ENCODE results near the gene NSG1. TPM values are rescaled to one million over a fixed set of nuclear protein-coding genes. Genes with fewer than 3 reads are reported as not detected.
"Not testable (repeated sequence)": the region's sequence is repeated elsewhere in the genome, so short reads cannot be mapped to it uniquely, and the experiment has no call there.

NSG1 gene
- total RNA-seq, 2 donors from 2014 or later = 1.0 to 3.2 TPM

GRCh38 chr4:4455210-4455865 lies 68.4 kb downstream of the NSG1 start:
- Mint-ChIP-seq H3K27me3 (ENCODE audit: low read depth) (no peaks in the 10 kb centered on the region), H3K9me3 (no peaks in the 10 kb centered on the region), H3K4me3 (no peak overlapping the region), H3K36me3 (ENCODE audit: insufficient read depth in 2 of 2) (peaks cover 2 to 6% of the 10 kb centered on the region in 2 donors), H3K4me1 (ENCODE audit: low read depth) (no peaks in the 10 kb centered on the region), H3K27ac (no peak overlapping the region)
- ATAC-seq (replicated peaks in 1 of 2) (no peak), DNase-seq (no peak)

GRCh38 chr4:4456351-4456750 lies 69.4 kb downstream of the NSG1 start:
- Mint-ChIP-seq H3K4me3 (no peak overlapping the region), H3K9me3 (no peaks in the 10 kb centered on the region), H3K36me3 (ENCODE audit: insufficient read depth in 2 of 2) (peaks cover 2 to 6% of the 10 kb centered on the region in 2 donors), H3K27ac (no peak overlapping the region), H3K4me1 (ENCODE audit: low read depth) (peaks cover 8% of the 10 kb centered on the region), H3K27me3 (ENCODE audit: low read depth) (no peaks in the 10 kb centered on the region)
- no peak for DNase-seq
- ATAC-seq (replicated peaks in 1 of 2) = no peak

- Mint-ChIP-seq H3K4me3 (no peak overlapping the region), H3K27me3 (ENCODE audit: low read depth) (no peaks in the 10 kb centered on the region), H3K9me3 (no peaks in the 10 kb centered on the region), H3K36me3 (ENCODE audit: insufficient read depth in 2 of 2) (peaks cover 2 to 6% of the 10 kb centered on the region in 2 donors), H3K4me1 (ENCODE audit: low read depth) (peaks cover 14% of the 10 kb centered on the region), H3K27ac (no peak overlapping the region)
- DNase-seq (no peak), ATAC-seq (replicated peaks in 1 of 2) (no peak)
Measured at GRCh38 chr4:4456816-4457578, 70.1 kb downstream of the NSG1 start.

DNA sequence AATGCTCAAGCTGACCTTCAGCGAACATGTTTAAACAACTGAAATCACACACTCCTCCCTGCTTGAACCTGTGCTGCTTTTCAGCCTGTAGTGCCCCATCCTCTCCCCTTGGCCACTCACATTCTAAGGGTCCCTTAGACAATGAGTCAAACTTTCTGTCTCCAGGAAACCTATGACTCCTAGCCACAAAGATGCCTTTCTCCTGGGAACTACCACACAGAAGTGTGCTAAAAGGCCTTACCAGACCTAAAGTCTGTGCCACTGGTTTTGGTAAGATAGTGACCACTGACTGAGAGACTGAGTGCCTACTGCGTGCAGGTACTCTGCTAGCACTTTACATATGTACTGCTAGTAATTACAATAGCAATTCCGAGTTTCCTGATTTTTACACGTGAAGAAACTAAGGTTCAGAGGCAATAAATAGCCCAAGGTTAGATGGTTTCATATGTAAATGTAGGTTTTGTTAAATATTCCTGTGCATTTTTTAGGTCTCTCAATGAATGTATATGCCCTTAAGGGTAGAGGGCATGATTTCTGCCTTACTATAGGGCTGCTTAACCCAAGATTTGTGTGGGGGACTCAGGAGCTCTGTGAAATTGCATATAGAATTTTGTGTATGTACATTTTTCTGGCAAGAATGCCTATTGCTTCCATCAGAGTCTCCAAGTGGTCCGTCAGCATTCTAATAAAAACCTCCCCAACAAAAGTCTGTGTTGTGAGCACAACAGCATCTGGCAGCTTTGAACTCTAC lies 71.1 kb downstream of the NSG1 start:
- Mint-ChIP-seq H3K36me3 (ENCODE audit: insufficient read depth in 2 of 2) (peaks cover 2 to 6% of the 10 kb centered on the region in 2 donors), H3K27me3 (ENCODE audit: low read depth) (no peaks in the 10 kb centered on the region), H3K4me1 (ENCODE audit: low read depth) (peaks cover 19% of the 10 kb centered on the region), H3K27ac (peak overlapping the region; percentile 18), H3K4me3 (no peak overlapping the region), H3K9me3 (no peaks in the 10 kb centered on the region)
- ATAC-seq (replicated peaks in 1 of 2) = no peak
- DNase-seq = no peak

GRCh38 chr4:4459181-4459580 lies 72.3 kb downstream of the NSG1 start:
- H3K27me3 Mint-ChIP-seq (ENCODE audit: low read depth) = no peaks in the 10 kb centered on the region
- DNase-seq (no peak), ATAC-seq (replicated peaks in 1 of 2) (no peak)
- H3K4me3 Mint-ChIP-seq = no peak overlapping the region
- peaks cover 2 to 3% of the 10 kb centered on the region in 2 donors for H3K36me3 Mint-ChIP-seq (ENCODE audit: insufficient read depth in 2 of 2)
- no peak overlapping the region for H3K27ac Mint-ChIP-seq
- peaks cover 19% of the 10 kb centered on the region for H3K4me1 Mint-ChIP-seq (ENCODE audit: low read depth)
- H3K9me3 Mint-ChIP-seq = no peaks in the 10 kb centered on the region

GRCh38 chr4:4460759-4461158 lies 73.9 kb downstream of the NSG1 start:
- H3K4me1 Mint-ChIP-seq (ENCODE audit: low read depth) = peaks cover 19% of the 10 kb centered on the region
- H3K4me3 Mint-ChIP-seq = no peak overlapping the region
- H3K36me3 Mint-ChIP-seq (ENCODE audit: insufficient read depth in 2 of 2) = peaks cover 7 to 12% of the 10 kb centered on the region in 2 donors
- DNase-seq = peak in 1 of 2 donors; percentile 4
- no peak overlapping the region for H3K27ac Mint-ChIP-seq
- H3K27me3 Mint-ChIP-seq (ENCODE audit: low read depth) = no peaks in the 10 kb centered on the region
- peaks cover under 1 to 4% of the 10 kb centered on the region in 2 donors for H3K9me3 Mint-ChIP-seq
- ATAC-seq (replicated peaks in 1 of 2) = peak; percentile 53 to 84

GRCh38 chr4:4461178-4461577 lies 74.3 kb downstream of the NSG1 start:
- ATAC-seq (replicated peaks in 1 of 2) = no peak
- H3K9me3 Mint-ChIP-seq = peaks cover 4 to 5% of the 10 kb centered on the region in 2 donors
- peak overlapping the region in 1 of 2 donors; percentile 67 for H3K4me3 Mint-ChIP-seq
- peaks cover 19% of the 10 kb centered on the region for H3K4me1 Mint-ChIP-seq (ENCODE audit: low read depth)
- H3K36me3 Mint-ChIP-seq (ENCODE audit: insufficient read depth in 2 of 2) = peaks cover 11 to 16% of the 10 kb centered on the region in 2 donors
- no peak overlapping the region for H3K27ac Mint-ChIP-seq
- no peaks in the 10 kb centered on the region for H3K27me3 Mint-ChIP-seq (ENCODE audit: low read depth)
- no peak for DNase-seq

DNA sequence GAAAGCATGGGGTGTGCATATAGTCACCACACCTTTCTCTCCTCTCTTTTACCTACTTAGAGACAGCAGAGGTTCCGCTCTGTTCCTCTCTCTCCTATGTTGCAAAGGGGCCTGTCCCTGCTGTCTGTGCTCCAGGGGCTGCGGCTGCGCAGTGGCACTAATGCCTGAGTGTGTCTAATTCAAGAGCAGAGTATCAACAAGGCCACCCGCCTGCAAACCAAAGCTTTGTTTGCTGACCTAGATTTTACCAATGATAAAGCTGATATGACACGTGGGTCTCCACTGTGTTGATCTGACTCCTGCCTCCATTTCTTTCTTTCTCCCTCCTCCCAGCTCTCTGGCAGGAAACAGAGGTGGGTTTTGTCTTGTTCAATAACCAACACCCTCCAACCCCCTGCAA lies 74.9 kb downstream of the NSG1 start:
- Mint-ChIP-seq H3K27me3 (ENCODE audit: low read depth) (no peaks in the 10 kb centered on the region), H3K4me3 (peak overlapping the region; percentile 38 to 67), H3K27ac (peak overlapping the region; percentile 88), H3K9me3 (peaks cover 4 to 7% of the 10 kb centered on the region in 2 donors), H3K36me3 (ENCODE audit: insufficient read depth in 2 of 2) (peaks cover 15 to 20% of the 10 kb centered on the region in 2 donors), H3K4me1 (ENCODE audit: low read depth) (peaks cover 19% of the 10 kb centered on the region)
- DNase-seq (peak in 1 of 2 donors; percentile 22), ATAC-seq (replicated peaks in 1 of 2) (peak; percentile 18 to 75)

DNA sequence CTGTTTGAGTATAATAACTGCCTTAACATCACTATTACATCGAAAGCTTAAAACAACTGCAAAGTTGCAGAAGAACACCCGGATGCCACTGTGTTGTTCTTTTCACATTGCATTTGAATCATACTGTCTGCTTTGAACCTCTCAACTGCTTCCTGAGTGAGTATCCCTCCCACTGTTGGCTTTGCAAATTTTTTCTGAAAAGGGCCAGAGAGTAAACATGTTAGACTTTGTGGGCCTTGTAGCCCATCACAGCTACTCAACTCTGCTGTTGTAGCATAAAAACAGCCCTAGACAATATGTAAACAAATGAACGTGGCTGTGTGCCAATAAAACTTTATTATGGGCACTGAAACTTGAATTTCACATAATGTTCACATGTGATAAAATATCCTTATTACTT lies 76.1 kb downstream of the NSG1 start:
- H3K27me3 Mint-ChIP-seq (ENCODE audit: low read depth) = no peaks in the 10 kb centered on the region
- DNase-seq (no peak), ATAC-seq (replicated peaks in 1 of 2) (peak in 1 of 2 donors; percentile 34)
- H3K4me3 Mint-ChIP-seq = peak overlapping the region in 1 of 2 donors; percentile 67
- peaks cover 15 to 23% of the 10 kb centered on the region in 2 donors for H3K36me3 Mint-ChIP-seq (ENCODE audit: insufficient read depth in 2 of 2)
- H3K4me1 Mint-ChIP-seq (ENCODE audit: low read depth) = peaks cover 19% of the 10 kb centered on the region
- peak overlapping the region; percentile 53 for H3K27ac Mint-ChIP-seq
- H3K9me3 Mint-ChIP-seq = peaks cover 4 to 7% of the 10 kb centered on the region in 2 donors

- not testable (repeated sequence) for H3K27me3 Mint-ChIP-seq (ENCODE audit: low read depth); ATAC-seq (replicated peaks in 1 of 2); DNase-seq; H3K9me3 Mint-ChIP-seq; H3K4me3 Mint-ChIP-seq
- H3K4me1 Mint-ChIP-seq (ENCODE audit: low read depth) = peaks cover 19% of the 10 kb centered on the region
- H3K36me3 Mint-ChIP-seq (ENCODE audit: insufficient read depth in 2 of 2) = peaks cover 17 to 31% of the 10 kb centered on the region in 2 donors
- H3K27ac Mint-ChIP-seq = peak overlapping the region; percentile 68
Measured at GRCh38 chr4:4465238-4465637, 78.3 kb downstream of the NSG1 start.
